MCF 10A (cell line): ENCODE data around the gene SGCD. TPM values are rescaled to one million over a fixed set of nuclear protein-coding genes. Genes with fewer than 3 reads are reported as not detected.

Experiments used
- BruUV-seq: library from RNA; stranded (reverse); fragments of 400-500 nt; replicated peaks from 2 replicates; lab custom pipeline; 2021; lab: Mats Ljungman, UMichigan
- CTCF ChIA-PET: fragments of 300-600 bp; sonication (Branson Sonifier 250); formaldehyde crosslinking; extraction: SDS; loops from one replicate; lab custom pipeline; 2021; ENCODE audit warnings: antibody characterized with exemption, inconsistent platforms; lab: Yijun Ruan, JAX
- POLR2A ChIA-PET: fragments of 300-600, 350-650 bp; sonication (Branson Sonifier 250); formaldehyde crosslinking; extraction: SDS; loops from one replicate; lab custom pipeline; 2020; ENCODE audit warnings: antibody characterized with exemption, inconsistent platforms; lab: Yijun Ruan, JAX
- DNase-seq: peaks from one replicate; pipeline ENCODE4 v3.0.0-alpha.2; 2018; ENCODE audit not compliant: unreplicated experiment
- H3K27ac Mint-ChIP-seq: one replicate; pipeline ENCODE4 v1.8.0; 2022; ENCODE audit warnings: mild to moderate bottlenecking, low read depth, mixed read lengths; ENCODE audit not compliant: unreplicated experiment
- H3K27me3 Mint-ChIP-seq: one replicate; pipeline ENCODE4 v1.8.0; 2022; ENCODE audit warnings: mixed read lengths; ENCODE audit not compliant: insufficient read depth, unreplicated experiment
- H3K36me3 Mint-ChIP-seq: one replicate; pipeline ENCODE4 v1.8.0; 2022; ENCODE audit warnings: mild to moderate bottlenecking, moderate library complexity, mixed read lengths; ENCODE audit not compliant: insufficient read depth, unreplicated experiment
- H3K4me1 Mint-ChIP-seq: one replicate; pipeline ENCODE4 v1.8.0; 2022; ENCODE audit warnings: mixed read lengths; ENCODE audit not compliant: insufficient read depth, unreplicated experiment
- H3K4me3 Mint-ChIP-seq: one replicate; pipeline ENCODE4 v1.8.0; 2022; ENCODE audit warnings: mild to moderate bottlenecking, moderate library complexity, mixed read lengths; ENCODE audit not compliant: unreplicated experiment
- H3K9me3 Mint-ChIP-seq: one replicate; pipeline ENCODE4 v1.8.0; 2022; ENCODE audit warnings: mixed read lengths; ENCODE audit not compliant: unreplicated experiment
- CTCF ChIP-seq: fragments of 200-600 bp; IDR thresholded peaks from one replicate; pipeline ENCODE4 v1.8.0; 2022; ENCODE audit warnings: antibody characterized with exemption, mild to moderate bottlenecking; ENCODE audit not compliant: unreplicated experiment
- intact Hi-C: fragments of 100-400 bp; cut with micrococcal nuclease; formaldehyde crosslinking; loops from 2 replicates; pipeline ENCODE4 v1.14.1; 2022
- total RNA-seq: library from RNA; stranded (reverse); gene quantifications from 2 replicates; pipeline ENCODE4 v1.2.3, GENCODE V29; 2022

The SGCD gene
- total RNA-seq, 1 experiment from 2014 or later = 0.14 TPM

- Mint-ChIP-seq H3K36me3 (no peaks in the 10 kb centered on the region), H3K27ac (peak overlapping the region; percentile 8), H3K4me1 (peaks cover 19% of the 10 kb centered on the region), H3K4me3 (no peak overlapping the region), H3K9me3 (no peaks in the 10 kb centered on the region), H3K27me3 (no peaks in the 10 kb centered on the region)
- intact Hi-C loops = no loop called here
- DNase-seq = peak; percentile 22
- no peak for TF ChIP-seq CTCF
- ChIA-PET POLR2A (no interaction called here), CTCF (interaction anchor here (1.0 kb wide), 1 partner anchor 11 kb away, joined by 4 read pairs; no protein-coding TSS in a partner anchor)
- BruUV-seq = no TSS peak
These were observed 29.3 kb downstream of the SGCD start for GRCh38 chr5:156356238-156356637.

- no peaks in the 10 kb centered on the region for H3K27me3 Mint-ChIP-seq
- no peak for TF ChIP-seq CTCF
- H3K27ac Mint-ChIP-seq = no peak overlapping the region
- no peaks in the 10 kb centered on the region for H3K9me3 Mint-ChIP-seq
- H3K4me3 Mint-ChIP-seq = no peak overlapping the region
- H3K36me3 Mint-ChIP-seq = no peaks in the 10 kb centered on the region
- ChIA-PET POLR2A (interaction anchor here (0.6 kb wide), 1 partner anchor 664 kb away, joined by 3 read pairs; no protein-coding TSS in a partner anchor), CTCF (interaction anchor here (0.7 to 0.9 kb wide), 2 partner anchors 36 to 107 kb away, joined by 3 to 4 read pairs; no protein-coding TSS in a partner anchor)
- H3K4me1 Mint-ChIP-seq = peaks cover 24% of the 10 kb centered on the region
- no TSS peak for BruUV-seq
- intact Hi-C loops = no loop called here
- DNase-seq = no peak
These were observed 32.5 kb downstream of the SGCD start for GRCh38 chr5:156359476-156359875.

GRCh38 chr5:156361436-156362109, 34.6 kb downstream of the SGCD start:
- POLR2A ChIA-PET = interaction anchor here (0.6 to 0.9 kb wide), 2 partner anchors 15 to 1300 kb away, joined by 3 read pairs; no protein-coding TSS in a partner anchor
- DNase-seq = no peak
- no peaks in the 10 kb centered on the region for H3K9me3 Mint-ChIP-seq
- intact Hi-C loops = loop anchor here (2.0 kb wide), 1 partner anchor 29 kb away; no protein-coding TSS in a partner anchor
- CTCF ChIA-PET = interaction anchor here (0.6 kb wide), 1 partner anchor 786 kb away, joined by 3 read pairs; no protein-coding TSS in a partner anchor
- no peak overlapping the region for H3K27ac Mint-ChIP-seq
- H3K27me3 Mint-ChIP-seq = no peaks in the 10 kb centered on the region
- TF ChIP-seq CTCF = no peak
- no peaks in the 10 kb centered on the region for H3K36me3 Mint-ChIP-seq
- no TSS peak for BruUV-seq
- no peak overlapping the region for H3K4me3 Mint-ChIP-seq
- H3K4me1 Mint-ChIP-seq = peaks cover 22% of the 10 kb centered on the region

GRCh38 chr5:156363861-156364260, 36.9 kb downstream of the SGCD start:
- H3K27me3 Mint-ChIP-seq = no peaks in the 10 kb centered on the region
- CTCF ChIA-PET = interaction anchor here (1.3 kb wide), 1 partner anchor 21 kb away, joined by 3 read pairs; no protein-coding TSS in a partner anchor
- TF ChIP-seq CTCF = no peak
- H3K4me3 Mint-ChIP-seq = no peak overlapping the region
- no peaks in the 10 kb centered on the region for H3K36me3 Mint-ChIP-seq
- peaks cover 32% of the 10 kb centered on the region for H3K4me1 Mint-ChIP-seq
- BruUV-seq = no TSS peak
- H3K27ac Mint-ChIP-seq = no peak overlapping the region
- intact Hi-C loops = no loop called here
- POLR2A ChIA-PET = interaction anchor here (0.7 to 1.5 kb wide), 2 partner anchors 18 to 132 kb away, joined by 3 to 5 read pairs; no protein-coding TSS in a partner anchor
- H3K9me3 Mint-ChIP-seq = no peaks in the 10 kb centered on the region
- DNase-seq = no peak
